ENCODE measurements around the gene IQSEC1.

Gene IQSEC1

DNA sequence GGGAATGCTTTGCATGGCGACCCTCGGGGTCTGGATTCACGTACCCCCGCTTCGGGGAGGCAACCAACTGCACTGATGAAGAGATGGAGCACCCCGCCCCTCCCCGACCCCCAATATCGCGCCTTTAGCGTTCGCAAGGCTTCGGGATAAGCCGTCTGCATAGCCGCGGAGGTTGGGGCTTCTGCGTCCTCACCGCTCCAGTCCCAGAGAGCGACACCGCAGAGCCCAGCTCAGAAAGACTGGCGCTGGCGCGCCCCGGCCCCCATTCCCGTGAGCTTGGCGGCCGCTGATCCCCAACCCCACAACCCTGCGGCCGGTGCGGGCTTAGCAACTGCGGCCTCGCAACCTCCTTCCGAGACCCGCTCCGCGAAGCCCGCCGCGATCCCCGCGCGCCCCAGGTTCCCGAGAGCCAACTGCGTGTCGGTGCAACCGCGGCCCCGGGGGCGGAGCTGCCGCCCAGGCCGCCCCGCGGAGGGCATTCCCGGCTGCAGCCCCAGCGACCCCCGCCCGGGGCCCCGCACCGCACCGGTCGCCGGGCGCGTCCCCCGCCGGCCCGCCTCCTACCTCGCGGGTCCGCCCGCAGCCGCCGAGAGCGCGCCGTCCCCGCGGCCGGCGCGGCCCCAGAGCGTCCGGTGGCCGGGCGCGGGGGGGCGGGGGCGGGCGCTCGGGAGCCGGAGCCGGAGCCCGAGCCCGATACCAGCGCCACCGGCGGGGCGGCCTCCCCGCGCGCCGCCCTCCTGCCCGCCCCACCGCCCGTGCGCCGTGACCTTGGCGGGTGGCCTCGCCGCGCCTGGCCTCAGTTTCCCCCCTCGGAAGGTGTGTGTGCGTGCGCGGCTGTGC is 79.5 kb downstream of the IQSEC1 start:
- peaks cover 21% of the 10 kb centered on the region for H3K27me3 ChIP-seq (ENCODE audit: control insufficient read depth, insufficient read depth, low read length)
- H3K27ac ChIP-seq (ENCODE audit: low read length): no peak overlapping the region
- no peaks in the 10 kb centered on the region for H3K9me3 ChIP-seq (ENCODE audit: control insufficient read depth, low read depth, low read length)
- H3K36me3 ChIP-seq (ENCODE audit: control insufficient read depth, low read depth, low read length): no peaks in the 10 kb centered on the region
- H3K9ac ChIP-seq (ENCODE audit: low read length): peak overlapping the region; percentile 31
- peaks cover 13% of the 10 kb centered on the region for H3K4me1 ChIP-seq (ENCODE audit: control insufficient read depth, low read depth, low read length)
- H3K4me3 ChIP-seq (ENCODE audit: low read length): peak overlapping the region; percentile 64

DNA sequence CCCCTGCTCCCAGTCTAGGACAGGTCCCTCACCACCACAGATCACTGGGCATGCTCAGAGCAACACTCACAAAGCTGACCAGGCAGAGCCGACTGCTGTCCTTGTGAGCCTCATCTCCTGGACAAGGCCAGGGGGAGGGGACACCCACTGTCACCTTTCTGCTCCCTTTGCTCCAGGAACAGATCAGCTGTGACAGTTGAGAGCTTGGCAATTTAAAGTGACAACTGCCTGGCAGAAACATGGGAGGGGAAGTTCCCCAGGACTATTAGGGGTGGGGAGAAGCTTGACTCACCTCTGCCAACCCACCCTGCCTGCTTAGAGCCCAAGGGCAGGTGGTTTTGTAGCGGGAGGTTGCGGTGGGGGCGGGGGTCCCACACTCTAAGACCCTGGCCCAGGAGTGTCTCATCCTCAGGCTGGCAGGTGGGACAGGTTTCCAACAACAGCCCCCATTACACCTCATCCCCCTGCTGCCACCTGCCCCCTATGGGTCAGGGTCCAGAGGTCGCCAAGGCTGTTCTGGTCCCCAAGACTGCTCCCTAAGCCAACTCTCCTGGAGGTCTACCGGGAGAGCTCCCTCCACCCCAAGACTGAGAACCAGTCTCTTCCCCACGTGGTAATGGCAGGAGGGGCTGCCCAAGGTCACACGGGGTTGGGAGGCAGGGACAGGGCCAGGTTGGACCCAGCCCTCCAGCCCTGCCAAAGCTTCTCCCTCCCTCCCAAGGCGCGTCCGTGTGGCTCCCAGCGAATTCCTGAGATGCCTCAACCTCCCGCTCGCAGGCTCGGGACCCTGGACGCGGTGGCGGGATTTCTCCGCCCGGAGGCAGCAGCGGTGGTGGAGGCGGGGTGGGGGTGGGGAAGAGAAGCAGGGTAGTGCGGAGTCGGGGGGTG is 80.4 kb downstream of the IQSEC1 start:
- Histone ChIP-seq H3K9me3 (ENCODE audit: control insufficient read depth, low read depth, low read length) (no peaks in the 10 kb centered on the region), H3K4me3 (ENCODE audit: low read length) (peak overlapping the region; percentile 64), H3K36me3 (ENCODE audit: control insufficient read depth, low read depth, low read length) (no peaks in the 10 kb centered on the region), H3K9ac (ENCODE audit: low read length) (peak overlapping the region; percentile 31), H3K27ac (ENCODE audit: low read length) (no peak overlapping the region), H3K4me1 (ENCODE audit: control insufficient read depth, low read depth, low read length) (peaks cover 13% of the 10 kb centered on the region), H3K27me3 (ENCODE audit: control insufficient read depth, insufficient read depth, low read length) (peaks cover 21% of the 10 kb centered on the region)

DNA sequence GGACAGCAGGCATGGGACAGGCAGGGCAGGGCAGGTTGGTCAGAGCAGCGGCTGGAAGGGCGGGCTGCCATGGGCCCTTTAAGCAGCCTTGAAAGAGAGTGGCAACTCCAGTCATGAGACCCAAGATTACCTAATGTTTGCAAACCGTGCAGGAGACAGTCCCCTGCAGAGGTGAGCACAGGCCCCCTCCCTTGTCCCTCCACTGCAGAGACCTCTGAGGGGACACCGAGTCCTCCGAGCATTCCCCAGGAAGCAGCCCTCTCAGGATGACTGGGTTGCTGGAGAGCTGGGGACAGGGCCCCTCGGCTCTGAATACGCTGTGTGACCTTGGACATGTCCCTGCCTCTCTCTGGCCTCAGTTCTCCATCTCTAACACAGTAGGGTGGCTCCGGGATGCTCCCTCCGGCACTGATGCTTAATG is 81.4 kb downstream of the IQSEC1 start:
- peaks cover 21% of the 10 kb centered on the region for H3K27me3 ChIP-seq (ENCODE audit: control insufficient read depth, insufficient read depth, low read length)
- H3K27ac ChIP-seq (ENCODE audit: low read length): no peak overlapping the region

DNA sequence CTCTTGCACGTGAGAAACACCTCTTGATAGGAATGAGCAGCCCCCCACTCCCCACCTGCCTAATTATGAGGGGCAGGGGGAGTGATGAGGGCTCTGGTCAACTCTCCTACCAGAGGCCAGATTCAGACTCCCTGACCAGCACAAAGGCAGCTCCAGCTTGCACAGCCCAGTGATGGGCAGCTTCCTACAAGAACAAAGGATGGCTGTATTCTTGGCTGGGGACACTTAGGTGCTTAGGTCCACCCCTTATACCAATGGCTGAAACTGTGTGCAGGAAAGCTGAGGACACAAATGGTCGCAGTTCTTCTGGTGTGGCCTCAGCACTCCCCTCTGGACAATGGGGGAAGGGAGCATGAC is 81.8 kb downstream of the IQSEC1 start:
- H3K9me3 ChIP-seq (ENCODE audit: control insufficient read depth, low read depth, low read length): no peaks in the 10 kb centered on the region
- no peak overlapping the region for H3K4me3 ChIP-seq (ENCODE audit: low read length)
- H3K27ac ChIP-seq (ENCODE audit: low read length): no peak overlapping the region
- no peak overlapping the region for H3K9ac ChIP-seq (ENCODE audit: low read length)
- no peaks in the 10 kb centered on the region for H3K36me3 ChIP-seq (ENCODE audit: control insufficient read depth, low read depth, low read length)
- H3K27me3 ChIP-seq (ENCODE audit: control insufficient read depth, insufficient read depth, low read length): peaks cover 21% of the 10 kb centered on the region
- H3K4me1 ChIP-seq (ENCODE audit: control insufficient read depth, low read depth, low read length): peaks cover 13% of the 10 kb centered on the region

More for the DNA sequence above, 81.4 kb downstream of the IQSEC1 start:
- no peak overlapping the region for H3K9ac ChIP-seq (ENCODE audit: low read length)
- H3K9me3 ChIP-seq (ENCODE audit: control insufficient read depth, low read depth, low read length): no peaks in the 10 kb centered on the region
- H3K4me3 ChIP-seq (ENCODE audit: low read length): no peak overlapping the region
- no peaks in the 10 kb centered on the region for H3K36me3 ChIP-seq (ENCODE audit: control insufficient read depth, low read depth, low read length)
- H3K4me1 ChIP-seq (ENCODE audit: control insufficient read depth, low read depth, low read length): peaks cover 13% of the 10 kb centered on the region

DNA sequence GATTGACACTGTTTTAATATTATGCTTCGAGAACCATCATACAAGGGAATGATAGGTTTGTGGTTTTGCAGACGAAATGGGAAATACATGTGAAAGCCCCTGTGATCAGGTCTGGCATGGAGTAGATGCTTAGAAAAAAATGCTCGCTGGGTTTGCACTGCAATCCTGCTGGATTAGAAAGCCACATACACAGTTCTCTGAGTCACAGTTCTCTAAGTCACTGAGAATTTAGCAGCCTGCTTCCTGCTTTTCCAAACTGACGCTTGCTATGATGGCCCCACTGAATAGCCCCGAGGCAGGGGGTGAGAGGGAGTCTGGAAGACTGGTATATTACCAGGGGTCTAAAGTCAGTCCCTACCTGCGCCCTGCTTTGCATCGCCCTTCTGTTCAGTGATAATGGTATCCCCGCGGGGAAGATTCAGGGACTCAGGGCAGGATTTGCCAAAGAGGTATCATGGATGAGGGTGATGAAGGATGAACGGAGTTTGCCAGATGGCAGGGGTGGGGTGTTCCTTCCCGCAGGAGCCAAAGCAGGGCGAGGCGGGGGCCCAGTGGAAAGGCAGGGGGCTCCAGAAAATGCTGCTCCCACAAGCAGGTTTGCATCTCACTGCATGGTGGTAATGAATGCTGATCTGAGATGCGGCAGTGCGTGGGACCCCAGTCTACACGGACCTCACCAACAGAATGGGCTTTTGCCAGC is 82.3 kb downstream of the IQSEC1 start:
- Histone ChIP-seq H3K36me3 (ENCODE audit: control insufficient read depth, low read depth, low read length) (no peaks in the 10 kb centered on the region), H3K27ac (ENCODE audit: low read length) (no peak overlapping the region), H3K4me1 (ENCODE audit: control insufficient read depth, low read depth, low read length) (peaks cover 13% of the 10 kb centered on the region)

DNA sequence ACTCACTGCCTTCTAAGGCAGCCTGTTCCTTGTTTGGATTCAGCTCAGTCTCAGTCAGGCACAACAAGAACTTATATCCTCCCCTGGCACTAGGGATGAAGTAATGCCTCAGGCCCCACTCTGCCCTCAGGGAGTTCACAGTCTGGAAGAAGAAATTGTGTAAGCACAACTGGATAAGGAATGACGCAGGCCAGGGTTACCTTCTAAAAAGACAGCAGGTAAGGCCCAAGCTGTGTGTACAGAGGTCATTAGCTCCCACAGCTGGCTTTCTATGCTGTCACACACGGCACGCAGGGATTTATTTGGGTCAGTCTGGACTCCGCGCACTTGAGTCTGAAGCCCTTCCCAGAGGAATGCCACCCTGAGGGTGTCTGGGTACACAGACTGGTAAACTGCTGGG is 82.9 kb downstream of the IQSEC1 start:
- H3K36me3 ChIP-seq (ENCODE audit: control insufficient read depth, low read depth, low read length): no peaks in the 10 kb centered on the region
- no peak overlapping the region for H3K9ac ChIP-seq (ENCODE audit: low read length)
- H3K4me1 ChIP-seq (ENCODE audit: control insufficient read depth, low read depth, low read length): peaks cover 12% of the 10 kb centered on the region
- H3K27ac ChIP-seq (ENCODE audit: low read length): no peak overlapping the region
- peaks cover 18% of the 10 kb centered on the region for H3K27me3 ChIP-seq (ENCODE audit: control insufficient read depth, insufficient read depth, low read length)
- H3K9me3 ChIP-seq (ENCODE audit: control insufficient read depth, low read depth, low read length): no peaks in the 10 kb centered on the region
- H3K4me3 ChIP-seq (ENCODE audit: low read length): no peak overlapping the region

More for the DNA sequence above, 82.3 kb downstream of the IQSEC1 start:
- Histone ChIP-seq H3K4me3 (ENCODE audit: low read length) (no peak overlapping the region), H3K9me3 (ENCODE audit: control insufficient read depth, low read depth, low read length) (no peaks in the 10 kb centered on the region), H3K27me3 (ENCODE audit: control insufficient read depth, insufficient read depth, low read length) (peaks cover 21% of the 10 kb centered on the region), H3K9ac (ENCODE audit: low read length) (no peak overlapping the region)

DNA sequence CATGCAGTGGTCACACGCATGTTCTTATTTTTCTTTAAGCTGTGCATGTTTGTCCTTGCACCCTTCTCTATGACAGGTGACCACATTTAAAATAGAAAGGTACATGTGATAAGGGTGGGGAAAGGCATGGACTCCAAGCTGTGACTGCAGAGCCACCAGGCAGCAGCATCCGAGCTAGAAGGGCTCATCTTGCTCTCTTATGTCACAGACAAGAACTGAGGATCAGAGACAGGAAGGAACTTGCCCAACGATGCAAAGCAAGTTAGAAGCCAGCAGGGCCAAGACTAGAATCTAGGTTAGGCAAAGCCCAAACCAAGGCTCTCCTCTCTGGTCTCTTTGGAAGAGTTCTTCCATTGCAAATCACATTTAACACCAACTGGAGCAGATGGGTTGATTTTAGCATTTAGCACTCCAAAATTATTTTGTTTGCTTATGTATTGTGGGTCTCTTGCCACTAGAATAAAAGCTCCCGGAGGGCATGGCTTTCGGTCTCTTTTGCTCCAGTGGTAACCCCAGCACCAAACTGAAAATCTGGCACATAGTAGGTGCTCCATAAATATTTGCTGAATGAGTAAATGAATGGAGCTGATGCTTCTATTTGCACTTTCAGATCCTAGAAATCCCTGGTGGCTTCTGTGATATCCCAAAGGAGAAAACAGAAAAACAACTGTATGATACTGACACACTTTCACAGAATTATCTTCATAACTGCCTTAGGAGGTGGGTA is 84.3 kb downstream of the IQSEC1 start:
- Histone ChIP-seq H3K27ac (ENCODE audit: low read length) (no peak overlapping the region), H3K36me3 (ENCODE audit: control insufficient read depth, low read depth, low read length) (no peaks in the 10 kb centered on the region), H3K27me3 (ENCODE audit: control insufficient read depth, insufficient read depth, low read length) (peaks cover 13% of the 10 kb centered on the region), H3K4me1 (ENCODE audit: control insufficient read depth, low read depth, low read length) (peaks cover 10% of the 10 kb centered on the region), H3K9ac (ENCODE audit: low read length) (no peak overlapping the region), H3K9me3 (ENCODE audit: control insufficient read depth, low read depth, low read length) (no peaks in the 10 kb centered on the region), H3K4me3 (ENCODE audit: low read length) (no peak overlapping the region)

DNA sequence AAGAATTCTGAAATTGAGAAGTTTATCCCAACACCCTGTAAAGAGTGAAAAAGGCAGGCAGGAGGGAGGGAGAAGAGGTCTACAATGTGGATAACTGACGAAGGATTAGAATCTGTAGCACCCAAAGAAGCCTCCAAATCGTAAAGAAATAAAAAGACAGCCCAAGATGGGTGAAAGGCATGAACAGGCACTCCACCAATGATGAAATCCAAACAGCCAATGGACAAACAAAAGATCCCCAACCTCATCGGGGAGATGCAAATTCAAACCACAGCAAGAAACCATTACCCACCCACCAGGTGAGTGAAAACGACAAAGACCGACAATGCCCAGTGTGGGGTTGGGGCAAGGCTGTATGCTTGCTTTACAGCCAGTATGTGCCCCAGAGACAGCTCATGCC is 85.6 kb downstream of the IQSEC1 start:
- no peak overlapping the region for H3K9ac ChIP-seq (ENCODE audit: low read length)
- H3K4me3 ChIP-seq (ENCODE audit: low read length): no peak overlapping the region
- peaks cover 6% of the 10 kb centered on the region for H3K27me3 ChIP-seq (ENCODE audit: control insufficient read depth, insufficient read depth, low read length)
- no peaks in the 10 kb centered on the region for H3K9me3 ChIP-seq (ENCODE audit: control insufficient read depth, low read depth, low read length)
- peaks cover 4% of the 10 kb centered on the region for H3K4me1 ChIP-seq (ENCODE audit: control insufficient read depth, low read depth, low read length)
- H3K36me3 ChIP-seq (ENCODE audit: control insufficient read depth, low read depth, low read length): no peaks in the 10 kb centered on the region
- H3K27ac ChIP-seq (ENCODE audit: low read length): no peak overlapping the region

DNA sequence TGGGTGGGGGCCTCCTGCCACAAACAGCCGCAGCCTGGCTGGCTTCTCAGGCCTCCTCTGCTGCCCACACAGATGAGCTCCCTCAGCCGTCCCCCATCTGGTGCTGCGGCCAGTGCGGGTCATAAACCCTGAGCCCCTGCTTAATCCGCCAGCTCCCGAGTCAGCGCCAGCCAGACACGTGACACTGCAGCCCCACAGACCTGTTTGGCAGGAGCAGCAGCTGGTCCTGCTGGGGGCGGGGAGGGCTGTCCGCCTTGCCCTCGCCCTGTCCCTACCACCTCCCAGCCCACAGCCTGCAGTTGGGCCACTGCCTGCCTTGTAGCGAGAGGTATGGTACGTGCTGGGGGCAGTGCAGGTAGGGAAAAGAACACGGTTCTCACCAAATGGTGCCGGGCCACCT is 86.2 kb downstream of the IQSEC1 start:
- peaks cover under 1% of the 10 kb centered on the region for H3K27me3 ChIP-seq (ENCODE audit: control insufficient read depth, insufficient read depth, low read length)
- no peak overlapping the region for H3K9ac ChIP-seq (ENCODE audit: low read length)
- H3K4me3 ChIP-seq (ENCODE audit: low read length): no peak overlapping the region
- no peaks in the 10 kb centered on the region for H3K36me3 ChIP-seq (ENCODE audit: control insufficient read depth, low read depth, low read length)
- no peaks in the 10 kb centered on the region for H3K4me1 ChIP-seq (ENCODE audit: control insufficient read depth, low read depth, low read length)
- no peak overlapping the region for H3K27ac ChIP-seq (ENCODE audit: low read length)
- H3K9me3 ChIP-seq (ENCODE audit: control insufficient read depth, low read depth, low read length): no peaks in the 10 kb centered on the region

DNA sequence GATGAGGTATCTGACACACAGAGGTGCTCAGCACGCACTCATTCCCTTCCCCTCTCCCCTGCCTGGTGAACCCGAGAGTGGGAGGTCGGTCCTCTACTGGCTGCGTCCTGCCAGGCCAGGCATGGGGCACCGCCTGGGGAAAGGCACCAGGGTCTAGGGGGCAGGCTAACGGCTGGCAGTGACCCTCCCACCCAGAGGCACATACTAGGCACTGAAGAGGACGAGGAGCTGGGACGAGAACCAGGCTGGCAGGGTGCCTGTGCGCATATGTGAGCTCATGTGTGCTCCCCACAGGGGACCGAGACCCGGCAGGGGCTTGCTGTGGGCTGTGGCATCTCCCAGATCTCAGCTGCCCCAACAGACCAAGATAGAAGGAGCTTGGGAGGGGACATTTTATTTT is 86.7 kb downstream of the IQSEC1 start:
- no peaks in the 10 kb centered on the region for H3K27me3 ChIP-seq (ENCODE audit: control insufficient read depth, insufficient read depth, low read length)
- no peak overlapping the region for H3K4me3 ChIP-seq (ENCODE audit: low read length)
- H3K9ac ChIP-seq (ENCODE audit: low read length): no peak overlapping the region
- no peaks in the 10 kb centered on the region for H3K9me3 ChIP-seq (ENCODE audit: control insufficient read depth, low read depth, low read length)
- H3K36me3 ChIP-seq (ENCODE audit: control insufficient read depth, low read depth, low read length): no peaks in the 10 kb centered on the region
- no peak overlapping the region for H3K27ac ChIP-seq (ENCODE audit: low read length)
- no peaks in the 10 kb centered on the region for H3K4me1 ChIP-seq (ENCODE audit: control insufficient read depth, low read depth, low read length)

DNA sequence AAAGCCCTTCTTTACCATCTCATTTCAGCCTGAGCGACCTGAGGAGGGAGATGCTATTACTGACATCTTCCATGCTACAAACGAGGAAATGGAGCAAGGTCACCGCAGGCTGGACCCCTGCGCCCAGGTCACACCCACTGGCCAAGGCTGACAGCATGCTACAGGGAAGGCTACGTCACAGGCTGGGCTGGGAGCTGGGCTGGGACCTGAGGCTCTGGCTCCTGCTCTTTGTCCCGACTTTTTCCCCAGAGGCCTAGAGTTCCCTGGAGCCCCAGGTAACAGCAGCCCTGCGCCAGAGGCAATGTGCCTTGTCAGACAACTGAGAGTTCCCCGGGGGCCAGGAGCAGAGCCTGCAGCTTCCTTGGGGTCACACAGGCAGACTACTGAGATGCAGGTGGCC is 87.2 kb downstream of the IQSEC1 start:
- no peak overlapping the region for H3K4me3 ChIP-seq (ENCODE audit: low read length)
- H3K27me3 ChIP-seq (ENCODE audit: control insufficient read depth, insufficient read depth, low read length): no peaks in the 10 kb centered on the region
- H3K9ac ChIP-seq (ENCODE audit: low read length): no peak overlapping the region
- no peak overlapping the region for H3K27ac ChIP-seq (ENCODE audit: low read length)
- H3K4me1 ChIP-seq (ENCODE audit: control insufficient read depth, low read depth, low read length): no peaks in the 10 kb centered on the region
- H3K9me3 ChIP-seq (ENCODE audit: control insufficient read depth, low read depth, low read length): no peaks in the 10 kb centered on the region
- no peaks in the 10 kb centered on the region for H3K36me3 ChIP-seq (ENCODE audit: control insufficient read depth, low read depth, low read length)

Data from iPS-18a (cell line).